Muscle of arm (tissue), 12 donors: ENCODE measurements around the gene SLC25A10. TPM values are rescaled to one million over a fixed set of nuclear protein-coding genes. Genes with fewer than 3 reads are reported as not detected.

ENCODE experiments used
- DNase-seq: peaks from one replicate; pipeline ENCODE4 v3.0.0-alpha.2; 2013
- polyA plus RNA-seq, 12 donors: library from polyadenylated mRNA; unstranded; fragments of 120-200 nt; gene quantifications; one replicate each; pipeline ENCODE4 v1.2.1, GENCODE V29; 2013; ENCODE audit not compliant: insufficient read length in 12 of 12

Gene SLC25A10
- polyA plus RNA-seq, 12 donors, result 1.2 to 22.7 (median 2.9) TPM; not detected in 1

DNA sequence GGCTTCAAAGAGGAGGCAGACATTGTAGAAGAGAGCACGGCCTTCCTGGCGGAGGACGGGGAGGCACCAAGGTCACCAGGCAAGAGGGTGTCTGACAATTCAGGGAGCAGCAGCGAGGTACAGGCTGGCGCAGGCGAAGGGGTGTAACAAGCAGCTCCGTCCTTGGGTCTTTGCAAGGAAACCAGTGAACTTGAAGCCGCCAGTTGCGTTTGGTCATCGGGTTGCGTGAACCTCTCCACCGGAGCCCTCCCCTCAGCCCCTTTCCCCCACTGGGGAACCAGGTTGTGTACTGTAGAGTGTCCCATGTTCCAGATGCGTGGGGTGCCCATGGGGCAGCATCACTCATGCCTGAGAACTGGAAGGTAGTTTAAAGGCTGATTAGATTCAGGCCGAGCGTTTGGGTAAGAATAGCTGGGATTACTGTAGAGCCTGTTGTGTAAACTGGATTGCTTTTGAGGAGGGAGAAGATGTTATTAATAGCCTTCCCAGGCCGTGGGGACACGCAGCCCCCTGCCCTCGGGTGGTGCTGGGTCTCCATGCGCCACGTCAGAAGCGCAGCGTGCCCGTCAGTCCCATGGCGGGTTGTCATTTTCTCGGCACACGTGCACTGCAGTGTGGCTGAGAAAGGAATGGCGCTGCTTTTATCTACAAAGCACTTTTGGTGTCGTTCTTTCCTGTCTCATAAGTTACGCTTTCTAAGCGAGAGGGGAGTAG lies 6.4 kb upstream of the SLC25A10 start:
- no peak for DNase-seq

DNA sequence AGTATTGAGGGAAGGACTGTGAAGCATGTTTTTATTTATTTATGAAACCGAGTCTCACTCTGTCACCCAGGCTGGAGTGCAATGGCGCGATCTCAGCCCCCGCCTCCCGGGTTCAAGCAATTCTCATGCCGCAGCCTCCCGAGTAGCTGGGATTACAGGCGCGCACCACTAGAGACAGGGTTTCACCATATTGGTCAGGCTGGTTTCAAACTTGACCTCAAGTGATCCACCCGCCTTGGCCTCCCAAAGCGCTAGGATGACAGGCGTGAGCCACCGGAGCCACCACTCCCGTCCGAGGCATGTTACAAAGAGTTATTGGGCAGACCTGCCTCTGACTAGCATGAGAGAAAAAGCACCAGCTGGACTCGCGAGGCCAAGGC lies 5.9 kb upstream of the SLC25A10 start:
- DNase-seq, result no peak

- no peak for DNase-seq
These were observed 5.1 kb upstream of the SLC25A10 start for GRCh38 chr17:81706757-81707624.

GRCh38 chr17:81707725-81708646 lies 4.1 kb upstream of the SLC25A10 start:
- no peak for DNase-seq

- no peak for DNase-seq
These were observed 3.3 kb upstream of the SLC25A10 start for GRCh38 chr17:81708739-81709185.

DNA sequence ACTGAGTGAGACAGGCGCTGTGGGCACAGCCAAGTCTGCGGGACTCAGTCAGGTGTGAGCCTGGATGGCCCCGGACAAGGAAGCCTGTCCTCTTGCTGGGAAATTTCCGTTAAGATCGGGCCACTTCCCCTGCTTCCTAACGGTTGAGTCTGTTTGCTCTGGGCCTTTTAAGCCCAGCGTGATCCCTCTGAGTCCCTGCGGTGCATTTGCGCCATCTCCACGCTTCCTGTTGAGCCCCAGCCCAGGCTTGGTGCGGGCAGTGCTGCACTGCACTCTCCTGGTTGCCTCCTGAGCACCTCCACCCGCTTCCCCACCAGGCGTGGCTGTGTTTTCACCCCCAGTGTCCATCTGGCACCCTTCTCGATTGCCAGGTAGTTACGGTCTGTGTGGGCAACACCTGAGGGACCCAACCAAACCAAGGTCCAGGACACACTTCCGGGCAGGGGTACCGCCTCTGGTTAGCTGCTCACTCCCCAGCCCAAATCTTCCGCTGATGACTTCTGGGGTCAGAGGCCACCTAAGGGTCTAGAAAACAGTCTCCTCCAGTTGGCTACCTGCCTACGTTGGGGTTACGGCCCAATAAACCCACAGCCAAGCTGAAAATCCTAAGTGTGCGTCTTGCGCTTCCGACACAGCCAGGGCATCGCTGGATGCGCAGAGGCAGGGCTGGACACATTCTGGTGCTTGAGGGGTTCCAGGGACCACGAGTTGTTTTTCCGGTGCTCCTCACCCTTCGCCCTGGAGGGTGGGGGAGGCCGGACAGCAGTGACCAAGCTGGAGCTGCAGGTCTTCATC lies 1.4 kb upstream of the SLC25A10 start:
- no peak for DNase-seq

DNA sequence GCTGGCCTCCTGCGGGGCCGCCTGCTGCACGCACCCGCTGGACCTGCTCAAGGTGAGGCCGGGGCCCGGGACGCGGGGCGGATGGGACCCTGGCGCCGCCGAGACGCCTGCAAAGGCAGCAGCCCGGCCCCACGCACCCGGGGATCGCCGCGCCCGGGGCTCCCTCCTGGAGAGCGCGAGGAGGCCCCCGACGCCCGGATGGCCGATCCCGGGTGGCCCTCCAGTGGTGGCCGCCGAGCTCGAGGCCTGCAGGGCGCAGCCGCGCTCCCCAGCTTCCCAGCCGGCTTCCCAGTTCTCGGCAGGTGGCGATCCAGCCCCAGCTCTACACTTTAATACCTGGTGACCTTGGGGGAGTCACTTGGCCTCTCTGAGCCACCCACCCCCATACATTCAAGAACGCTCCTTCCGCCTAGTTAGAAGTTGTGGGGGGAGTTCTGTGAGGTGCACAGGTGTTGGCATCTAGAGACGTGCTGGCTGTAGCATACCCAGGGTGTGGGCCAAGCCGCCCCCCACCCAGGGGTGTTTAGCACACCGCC lies 452 bp downstream of the SLC25A10 start:
- DNase-seq, result no peak

GRCh38 chr17:81713004-81713555 lies 996 bp downstream of the SLC25A10 start:
- no peak for DNase-seq

- no peak for DNase-seq
These were observed 1.7 kb downstream of the SLC25A10 start for GRCh38 chr17:81713556-81714411.

- DNase-seq, result no peak
These were observed 2.5 kb downstream of the SLC25A10 start for GRCh38 chr17:81714412-81715106.

DNA sequence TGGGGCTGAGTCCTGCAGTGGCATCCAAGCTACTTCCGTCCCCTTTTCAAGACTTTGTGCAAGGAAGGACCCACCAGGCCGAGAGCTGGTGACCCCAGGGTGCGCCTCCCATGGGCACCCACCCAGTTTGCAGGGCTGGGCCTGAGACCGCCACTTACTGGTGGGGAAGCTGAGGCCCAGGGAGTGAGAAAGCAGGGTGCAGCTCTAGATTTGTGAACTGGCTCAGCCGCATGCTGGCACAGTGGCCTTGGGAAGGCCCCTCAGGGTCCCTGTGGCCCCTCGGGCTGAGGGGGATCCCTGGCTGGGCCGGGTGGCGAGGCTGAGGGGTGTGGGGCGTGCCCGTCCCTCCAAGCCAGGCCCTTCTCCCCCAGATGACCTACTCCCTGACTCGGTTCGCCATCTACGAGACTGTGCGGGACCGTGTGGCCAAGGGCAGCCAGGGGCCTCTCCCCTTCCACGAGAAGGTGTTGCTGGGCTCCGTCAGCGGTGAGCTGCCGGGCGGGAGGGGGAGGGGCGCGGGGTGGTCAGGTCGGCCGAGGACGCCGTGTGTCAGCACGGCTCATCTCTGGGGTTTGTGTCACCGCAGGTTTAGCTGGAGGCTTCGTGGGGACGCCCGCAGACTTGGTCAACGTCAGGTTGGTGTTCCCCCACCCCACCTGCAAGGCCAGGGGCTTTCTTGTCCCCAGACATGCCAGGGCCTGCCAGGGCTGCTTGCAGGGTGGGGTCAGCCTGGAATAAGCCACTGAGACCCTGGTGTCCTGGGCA lies 3.2 kb downstream of the SLC25A10 start:
- DNase-seq, result no peak

DNA sequence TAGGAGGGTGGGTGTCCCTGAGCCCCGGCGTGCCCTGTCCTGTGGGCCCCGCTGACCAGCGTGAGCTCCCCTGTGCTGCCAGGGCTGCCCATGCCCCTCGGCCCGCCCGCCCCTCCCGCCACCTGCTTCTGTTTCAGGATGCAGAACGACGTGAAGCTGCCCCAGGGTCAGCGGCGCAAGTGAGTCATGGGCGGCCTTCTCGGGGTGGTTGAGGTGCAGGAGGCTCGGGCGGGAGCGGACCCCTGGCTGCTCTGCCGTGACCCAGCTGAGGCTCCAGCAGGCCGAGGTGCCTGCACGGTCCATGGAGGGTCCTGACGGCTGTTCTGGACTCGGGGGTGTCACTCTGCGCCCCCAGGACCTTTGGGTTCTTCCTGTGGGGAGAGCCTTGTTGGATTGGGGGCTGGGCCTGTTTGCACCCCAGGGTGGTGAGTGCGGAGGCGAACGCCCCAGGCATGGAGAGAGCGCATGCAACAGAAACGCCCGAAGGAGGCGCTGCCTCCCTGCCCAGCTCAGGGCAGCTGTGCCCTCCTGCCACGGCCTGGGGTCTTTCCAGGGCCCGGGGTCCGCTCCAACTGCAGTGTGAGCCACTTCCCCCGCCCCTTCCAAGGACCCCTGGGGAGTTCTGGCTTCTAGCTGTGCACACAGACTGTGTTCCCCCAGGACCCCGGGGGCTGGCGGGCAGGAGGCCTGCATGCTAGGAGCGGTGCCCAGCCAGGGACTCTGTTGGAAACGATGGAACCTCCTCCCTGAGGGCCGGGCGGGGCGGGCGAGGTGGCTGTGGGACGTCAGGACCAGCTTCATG lies 4.0 kb downstream of the SLC25A10 start:
- no peak for DNase-seq

- DNase-seq, result no peak
These were observed 4.6 kb downstream of the SLC25A10 start for GRCh38 chr17:81716674-81716996.

DNA sequence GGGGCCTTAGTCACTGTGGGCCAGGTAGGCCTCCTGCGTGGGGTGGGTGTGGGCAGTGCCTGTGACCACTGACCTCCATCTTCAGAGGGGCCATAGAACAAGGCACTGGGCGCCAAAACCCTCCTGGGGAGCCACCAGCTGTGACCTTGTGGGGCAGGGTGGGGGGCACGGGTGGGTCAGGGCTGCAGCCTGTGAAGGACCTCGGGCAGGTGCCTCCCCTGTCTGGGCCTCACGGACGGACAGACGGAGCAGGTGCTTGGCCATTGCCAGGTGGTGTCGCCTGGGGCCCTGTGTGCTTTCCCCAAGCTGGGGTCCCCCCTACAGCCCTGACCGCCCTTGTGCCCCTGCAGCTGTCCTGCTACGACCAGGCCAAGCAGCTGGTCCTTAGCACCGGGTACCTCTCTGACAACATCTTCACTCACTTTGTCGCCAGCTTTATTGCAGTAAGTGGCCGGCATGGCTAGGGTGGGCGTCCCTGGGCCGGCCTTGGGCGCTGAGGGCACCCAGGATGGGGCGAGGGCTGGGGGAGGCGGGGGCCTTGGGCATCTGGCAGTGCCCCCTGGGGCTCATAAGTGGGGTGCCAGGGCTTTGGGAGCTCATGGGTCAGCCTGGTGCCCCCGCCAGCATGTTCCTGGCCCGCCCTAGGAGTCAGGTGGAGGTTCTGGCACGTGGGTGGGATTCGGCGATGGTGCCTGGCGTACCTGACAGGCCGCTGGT lies 5.1 kb downstream of the SLC25A10 start:
- no peak for DNase-seq

DNA sequence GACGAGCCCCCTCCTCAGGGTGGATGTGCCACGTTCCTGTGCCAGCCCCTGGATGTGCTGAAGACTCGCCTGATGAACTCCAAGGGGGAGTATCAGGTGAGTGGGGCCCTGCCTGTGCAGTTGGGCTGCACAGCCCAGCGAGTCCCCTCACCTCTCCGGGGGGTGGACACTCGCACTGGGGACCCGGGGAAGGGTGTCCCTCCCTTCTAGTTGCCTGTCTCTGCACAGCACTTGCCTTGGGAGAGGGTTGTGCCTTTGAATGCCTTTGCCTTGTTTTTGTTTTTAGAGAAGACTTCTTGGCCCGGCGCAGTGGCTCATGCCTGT lies 5.6 kb downstream of the SLC25A10 start:
- no peak for DNase-seq

GRCh38 chr17:81719410-81720266 lies 7.6 kb downstream of the SLC25A10 start:
- no peak for DNase-seq
